Gastroesophageal sphincter (tissue), 3 donors: ENCODE data around the gene ONECUT2.

Source experiments
- EP300 ChIP-seq: sonication (generic); formaldehyde crosslinking; IDR thresholded peaks from one replicate; pipeline ENCODE4 v1.6.1; 2017; ENCODE audit warnings: antibody characterized with exemption, mild to moderate bottlenecking
- POLR2A ChIP-seq, 2 donors: fragments of 450-650 bp; IDR thresholded peaks; one replicate each; pipeline ENCODE4 v1.6.1; 2017; ENCODE audit warnings: antibody characterized with exemption in 2 of 2, mild to moderate bottlenecking in 2 of 2, moderate library complexity in 1 of 2
- POLR2AphosphoS5 ChIP-seq: sonication (generic); formaldehyde crosslinking; IDR thresholded peaks from one replicate; pipeline ENCODE4 v1.6.1; 2017; ENCODE audit warnings: antibody characterized with exemption
- TF ChIP-seq, protein P1 (sequence below), 4 experiments: fragments of 200-600 bp in 2 of 4; fragments of 450-650 bp in 2 of 4; sonication (generic) in 1 of 4; IDR thresholded peaks; one replicate each; pipeline ENCODE4 v1.5.1; 2017 to 2019; ENCODE audit warnings: antibody characterized with exemption in 4 of 4, mild to moderate bottlenecking in 2 of 4, moderate library complexity in 2 of 4

GRCh38 chr18:57437766-57438671 is 2.8 kb downstream of the ONECUT2 start:
- TF ChIP-seq, protein P1, sequence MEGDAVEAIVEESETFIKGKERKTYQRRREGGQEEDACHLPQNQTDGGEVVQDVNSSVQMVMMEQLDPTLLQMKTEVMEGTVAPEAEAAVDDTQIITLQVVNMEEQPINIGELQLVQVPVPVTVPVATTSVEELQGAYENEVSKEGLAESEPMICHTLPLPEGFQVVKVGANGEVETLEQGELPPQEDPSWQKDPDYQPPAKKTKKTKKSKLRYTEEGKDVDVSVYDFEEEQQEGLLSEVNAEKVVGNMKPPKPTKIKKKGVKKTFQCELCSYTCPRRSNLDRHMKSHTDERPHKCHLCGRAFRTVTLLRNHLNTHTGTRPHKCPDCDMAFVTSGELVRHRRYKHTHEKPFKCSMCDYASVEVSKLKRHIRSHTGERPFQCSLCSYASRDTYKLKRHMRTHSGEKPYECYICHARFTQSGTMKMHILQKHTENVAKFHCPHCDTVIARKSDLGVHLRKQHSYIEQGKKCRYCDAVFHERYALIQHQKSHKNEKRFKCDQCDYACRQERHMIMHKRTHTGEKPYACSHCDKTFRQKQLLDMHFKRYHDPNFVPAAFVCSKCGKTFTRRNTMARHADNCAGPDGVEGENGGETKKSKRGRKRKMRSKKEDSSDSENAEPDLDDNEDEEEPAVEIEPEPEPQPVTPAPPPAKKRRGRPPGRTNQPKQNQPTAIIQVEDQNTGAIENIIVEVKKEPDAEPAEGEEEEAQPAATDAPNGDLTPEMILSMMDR (IDR thresholded peaks at IDR 0.05) = peak in 2 of 4 experiments; percentile 13 to 46
- TF ChIP-seq EP300 = no peak
- no peak for TF ChIP-seq POLR2A (IDR thresholded peaks at IDR 0.05)
- no peak for TF ChIP-seq POLR2AphosphoS5
